KMS-11 (cell line): Measurements from ENCODE around the gene YAF2.

Experiments
- H2AFZ ChIP-seq: fragments of 200-600 bp; sonication (generic); 2 replicates; pipeline ENCODE4 v1.6.1; 2016; ENCODE audit warnings: antibody characterized with exemption, mixed run types, low read depth
- H3K27ac ChIP-seq: fragments of 200-600 bp; sonication (generic); 2 replicates; pipeline ENCODE4 v1.6.1; 2016; ENCODE audit warnings: mild to moderate bottlenecking, mixed run types
- H3K27me3 ChIP-seq: fragments of 200-600 bp; sonication (generic); 2 replicates; pipeline ENCODE4 v1.6.1; 2017; ENCODE audit warnings: mild to moderate bottlenecking, low read depth, mixed run types, moderate library complexity; ENCODE audit not compliant: insufficient read depth
- H3K36me3 ChIP-seq: fragments of 200-600 bp; sonication (generic); 2 replicates; pipeline ENCODE4 v1.6.1; 2017; ENCODE audit warnings: mild to moderate bottlenecking, mixed run types; ENCODE audit not compliant: insufficient read depth
- H3K4me1 ChIP-seq: fragments of 200-600 bp; sonication (generic); 2 replicates; pipeline ENCODE4 v1.6.1; 2016; ENCODE audit warnings: mild to moderate bottlenecking, low read depth, mixed run types; ENCODE audit not compliant: poor library complexity, severe bottlenecking
- H3K4me2 ChIP-seq: fragments of 200-600 bp; sonication (generic); 2 replicates; pipeline ENCODE4 v1.7.0; 2016; ENCODE audit warnings: mild to moderate bottlenecking, mixed run types
- H3K4me3 ChIP-seq: fragments of 200-600 bp; sonication (generic); IDR thresholded peaks from 2 replicates; pipeline ENCODE4 v1.6.1; 2017; ENCODE audit warnings: low read depth, low read length, mixed read lengths; ENCODE audit not compliant: insufficient read depth
- H3K79me2 ChIP-seq: fragments of 200-600 bp; sonication (generic); 2 replicates; pipeline ENCODE4 v1.6.1; 2016; ENCODE audit warnings: low read depth, mixed run types; ENCODE audit not compliant: insufficient read depth
- H3K9ac ChIP-seq: fragments of 200-600 bp; sonication (generic); 2 replicates; pipeline ENCODE4 v1.6.1; 2016; ENCODE audit warnings: mild to moderate bottlenecking, mixed run types
- H4K20me1 ChIP-seq: fragments of 200-600 bp; sonication (generic); 2 replicates; pipeline ENCODE4 v1.6.1; 2016; ENCODE audit warnings: mild to moderate bottlenecking, mixed run types; ENCODE audit not compliant: insufficient read depth
- TF ChIP-seq, protein P1 (sequence below): fragments of 200-600 bp; sonication (generic); conservative IDR thresholded peaks from 2 replicates; pipeline ENCODE4 v1.6.1; 2017; ENCODE audit warnings: low read depth, mild to moderate bottlenecking, antibody characterized with exemption, low read length, moderate library complexity, mixed read lengths

Gene YAF2

GRCh38 chr12:42278128-42278510 lies 40.1 kb upstream of the YAF2 start:
- Histone ChIP-seq H3K27ac (no peak overlapping the region), H3K4me3 (no peak overlapping the region), H3K79me2 (no peaks in the 10 kb centered on the region), H3K4me2 (no peak overlapping the region), H3K36me3 (no peaks in the 10 kb centered on the region), H3K27me3 (no peaks in the 10 kb centered on the region), H2AFZ (no peak overlapping the region), H4K20me1 (no peaks in the 10 kb centered on the region), H3K4me1 (no peaks in the 10 kb centered on the region), H3K9ac (no peak overlapping the region)
- TF ChIP-seq, protein P1, sequence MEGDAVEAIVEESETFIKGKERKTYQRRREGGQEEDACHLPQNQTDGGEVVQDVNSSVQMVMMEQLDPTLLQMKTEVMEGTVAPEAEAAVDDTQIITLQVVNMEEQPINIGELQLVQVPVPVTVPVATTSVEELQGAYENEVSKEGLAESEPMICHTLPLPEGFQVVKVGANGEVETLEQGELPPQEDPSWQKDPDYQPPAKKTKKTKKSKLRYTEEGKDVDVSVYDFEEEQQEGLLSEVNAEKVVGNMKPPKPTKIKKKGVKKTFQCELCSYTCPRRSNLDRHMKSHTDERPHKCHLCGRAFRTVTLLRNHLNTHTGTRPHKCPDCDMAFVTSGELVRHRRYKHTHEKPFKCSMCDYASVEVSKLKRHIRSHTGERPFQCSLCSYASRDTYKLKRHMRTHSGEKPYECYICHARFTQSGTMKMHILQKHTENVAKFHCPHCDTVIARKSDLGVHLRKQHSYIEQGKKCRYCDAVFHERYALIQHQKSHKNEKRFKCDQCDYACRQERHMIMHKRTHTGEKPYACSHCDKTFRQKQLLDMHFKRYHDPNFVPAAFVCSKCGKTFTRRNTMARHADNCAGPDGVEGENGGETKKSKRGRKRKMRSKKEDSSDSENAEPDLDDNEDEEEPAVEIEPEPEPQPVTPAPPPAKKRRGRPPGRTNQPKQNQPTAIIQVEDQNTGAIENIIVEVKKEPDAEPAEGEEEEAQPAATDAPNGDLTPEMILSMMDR: no peak

GRCh38 chr12:42277396-42278127 lies 39.5 kb upstream of the YAF2 start:
- Histone ChIP-seq H3K36me3 (no peaks in the 10 kb centered on the region), H3K4me1 (no peaks in the 10 kb centered on the region), H3K27ac (no peak overlapping the region), H4K20me1 (no peaks in the 10 kb centered on the region), H3K4me3 (no peak overlapping the region), H3K4me2 (no peak overlapping the region), H2AFZ (no peak overlapping the region), H3K79me2 (no peaks in the 10 kb centered on the region), H3K27me3 (no peaks in the 10 kb centered on the region), H3K9ac (no peak overlapping the region)
- TF ChIP-seq, protein P1: no peak

- H3K4me1 ChIP-seq: no peaks in the 10 kb centered on the region
- no peaks in the 10 kb centered on the region for H3K36me3 ChIP-seq
- no peaks in the 10 kb centered on the region for H4K20me1 ChIP-seq
- no peak overlapping the region for H3K27ac ChIP-seq
- H3K4me3 ChIP-seq: no peak overlapping the region
- H3K4me2 ChIP-seq: no peak overlapping the region
- no peaks in the 10 kb centered on the region for H3K27me3 ChIP-seq
- no peak overlapping the region for H2AFZ ChIP-seq
- H3K9ac ChIP-seq: no peak overlapping the region
- no peaks in the 10 kb centered on the region for H3K79me2 ChIP-seq
- TF ChIP-seq, protein P1: no peak
Measured at GRCh38 chr12:42275499-42275898, 37.5 kb upstream of the YAF2 start.

DNA sequence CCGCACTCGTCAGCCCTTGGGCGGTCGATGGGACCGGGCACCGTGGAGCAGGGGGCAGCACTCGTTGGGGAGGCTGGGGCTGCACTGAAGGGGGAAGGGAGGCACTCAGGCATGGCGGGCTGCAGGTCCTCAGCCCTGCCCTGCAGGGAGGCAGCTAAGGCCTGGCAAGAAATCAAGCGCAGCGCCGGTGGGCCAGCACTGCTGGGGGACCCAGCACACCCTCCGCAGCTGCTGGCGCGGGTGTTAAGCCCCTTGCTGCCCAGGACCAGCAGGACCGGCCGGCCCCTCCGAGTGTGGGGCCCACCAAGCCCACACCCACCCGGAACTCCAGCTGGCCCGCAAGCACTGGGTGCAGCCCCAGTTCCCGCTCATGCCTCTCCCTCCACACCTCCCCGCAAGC lies 35.7 kb upstream of the YAF2 start:
- Histone ChIP-seq H3K79me2 (no peaks in the 10 kb centered on the region), H3K4me1 (no peaks in the 10 kb centered on the region), H3K4me3 (no peak overlapping the region), H3K9ac (no peak overlapping the region), H3K27me3 (no peaks in the 10 kb centered on the region), H3K27ac (no peak overlapping the region), H4K20me1 (no peaks in the 10 kb centered on the region), H2AFZ (no peak overlapping the region), H3K36me3 (no peaks in the 10 kb centered on the region), H3K4me2 (no peak overlapping the region)
- TF ChIP-seq, protein P1: no peak
